Measurements from ENCODE around the gene RDH14.
A peak's percentile ranks its signal among the peaks of the same experiment; 100 is the strongest.

RDH14 gene

DNA sequence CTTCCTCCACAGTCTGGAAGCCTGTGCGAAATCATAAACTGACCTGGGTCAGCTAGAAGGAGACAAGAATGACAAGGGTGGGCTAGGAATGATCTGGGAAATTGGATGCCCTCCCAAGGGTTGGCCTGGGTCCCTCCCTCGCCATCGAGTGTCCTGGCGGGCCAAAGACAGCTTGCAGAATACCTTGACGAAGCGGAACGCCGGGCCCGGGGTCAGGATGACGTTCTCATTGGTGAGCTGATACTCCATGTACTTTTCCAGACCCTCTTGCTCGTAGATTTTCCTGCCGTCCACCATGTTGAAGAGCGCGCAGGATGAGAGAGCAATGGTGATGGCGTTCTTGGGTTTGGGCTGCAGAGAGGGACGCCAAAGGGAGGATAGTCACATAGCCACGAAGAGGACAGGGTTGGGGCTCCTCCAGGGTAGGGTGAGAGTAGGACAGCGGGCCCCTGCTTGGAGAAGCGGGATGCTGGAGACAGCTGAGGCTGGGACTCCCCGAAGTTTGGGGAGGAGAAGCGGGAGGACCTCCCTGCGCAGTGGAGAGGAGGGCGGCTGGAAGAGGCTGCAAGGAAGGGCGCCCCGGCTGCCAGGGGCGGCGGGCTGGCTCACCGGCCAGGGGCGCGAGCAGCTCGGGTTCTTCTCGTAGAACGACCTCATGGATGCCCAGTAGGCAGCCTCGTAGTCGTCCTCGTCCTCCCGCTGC, 23.6 kb upstream of the RDH14 start:
- in situ Hi-C loops (cut with HindIII; ENCODE audit: low sequenced_read_pairs) = no loop called here
- no peak overlapping the region for H3K4me3 ChIP-seq (ENCODE audit: low read depth, low read length)
- DNase-seq (ENCODE audit: low read depth, low spot score) = no peak
- TF ChIP-seq CTCF (IDR thresholded peaks at IDR 0.05; ENCODE audit: low read depth, low read length) = no peak

DNA sequence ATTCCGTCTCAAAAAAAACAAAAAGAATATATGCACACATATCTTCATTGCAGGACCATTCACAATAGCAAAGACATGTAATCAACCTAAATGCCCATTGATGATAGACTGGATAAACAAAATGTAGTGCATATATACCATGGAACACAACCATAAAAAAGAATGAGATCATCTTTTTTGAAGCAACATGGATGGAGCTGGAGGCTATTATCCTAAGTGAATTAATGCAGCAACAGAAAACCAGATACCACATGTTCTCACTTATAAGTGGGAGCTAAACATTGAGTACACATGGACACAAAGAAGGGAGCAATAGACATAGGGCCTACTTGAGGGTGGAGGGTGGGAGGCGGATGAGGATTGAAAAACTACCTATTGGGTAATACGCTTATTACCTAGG, 20.2 kb upstream of the RDH14 start:
- H3K4me3 ChIP-seq (ENCODE audit: low read depth, low read length) = no peak overlapping the region
- in situ Hi-C loops (cut with HindIII; ENCODE audit: low sequenced_read_pairs) = no loop called here
- no peak for TF ChIP-seq CTCF (IDR thresholded peaks at IDR 0.05; ENCODE audit: low read depth, low read length)
- DNase-seq (ENCODE audit: low read depth, low spot score) = no peak

GRCh38 chr2:18578033-18578432, 17.6 kb upstream of the RDH14 start:
- no peak overlapping the region for H3K4me3 ChIP-seq (ENCODE audit: low read depth, low read length)
- no peak for TF ChIP-seq CTCF (IDR thresholded peaks at IDR 0.05; ENCODE audit: low read depth, low read length)
- no peak for DNase-seq (ENCODE audit: low read depth, low spot score)
- in situ Hi-C loops (cut with HindIII; ENCODE audit: low sequenced_read_pairs) = no loop called here

DNA sequence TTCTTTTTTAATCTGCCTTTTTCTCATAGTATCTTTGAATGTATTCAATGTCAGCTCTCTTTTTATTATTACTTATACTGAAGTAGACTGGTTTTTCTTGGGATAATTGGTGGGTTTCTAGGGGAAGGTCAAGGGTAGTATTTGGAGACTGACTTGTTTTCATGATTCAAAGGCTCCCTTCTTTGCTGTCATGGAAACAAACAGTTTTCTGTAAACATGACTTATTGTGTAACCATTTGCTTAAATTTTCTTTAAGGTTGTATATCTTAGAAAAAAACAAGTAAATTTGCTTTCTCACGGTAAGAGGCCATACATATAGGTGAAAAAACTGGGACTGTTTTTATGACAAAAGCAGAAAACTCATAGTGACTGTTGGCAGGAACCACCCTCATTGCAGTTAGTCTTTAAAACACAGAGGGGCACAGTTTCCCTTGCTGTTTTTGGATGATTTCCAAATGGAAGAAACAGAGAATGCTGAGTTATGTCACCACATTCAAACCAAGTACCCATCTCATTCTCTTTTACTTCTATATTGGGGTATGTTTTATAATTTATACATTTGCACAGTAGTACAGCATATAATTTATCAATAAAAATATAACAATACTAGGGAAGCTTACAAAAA, 5.8 kb upstream of the RDH14 start:
- TF ChIP-seq CTCF (IDR thresholded peaks at IDR 0.05; ENCODE audit: low read depth, low read length) = no peak
- DNase-seq (ENCODE audit: low read depth, low spot score) = peak; percentile 6
- no peak overlapping the region for H3K4me3 ChIP-seq (ENCODE audit: low read depth, low read length)
- in situ Hi-C loops (cut with HindIII; ENCODE audit: low sequenced_read_pairs) = no loop called here

GRCh38 chr2:18560797-18561085, 288 bp upstream of the RDH14 start:
- peak overlapping the region; percentile 66 for H3K4me3 ChIP-seq (ENCODE audit: low read depth, low read length)
- no peak for DNase-seq (ENCODE audit: low read depth, low spot score)
- in situ Hi-C loops (cut with HindIII; ENCODE audit: low sequenced_read_pairs) = no loop called here
- TF ChIP-seq CTCF (IDR thresholded peaks at IDR 0.05; ENCODE audit: low read depth, low read length) = no peak

- in situ Hi-C loops (cut with HindIII; ENCODE audit: low sequenced_read_pairs) = no loop called here
- peak overlapping the region; percentile 66 for H3K4me3 ChIP-seq (ENCODE audit: low read depth, low read length)
- no peak for DNase-seq (ENCODE audit: low read depth, low spot score)
- no peak for TF ChIP-seq CTCF (IDR thresholded peaks at IDR 0.05; ENCODE audit: low read depth, low read length)
Observed at GRCh38 chr2:18559531-18560030, 872 bp downstream of the RDH14 start.
